CD4-positive, alpha-beta memory T cell (primary cell): ENCODE measurements around the gene TRAFD1. TPM values are rescaled to one million over a fixed set of nuclear protein-coding genes. Genes with fewer than 3 reads are reported as not detected.

ENCODE experiments used
- CTCF ChIA-PET: fragments of 350-600 bp; sonication (Branson Sonifier 250); formaldehyde crosslinking; loops from one replicate; lab custom pipeline; 2021; ENCODE audit warnings: inconsistent platforms; ENCODE audit not compliant: partially characterized antibody; lab: Charles Lee
- POLR2A ChIA-PET: fragments of 350-600 bp; sonication (Branson Sonifier 250); formaldehyde crosslinking; loops from one replicate; lab custom pipeline; 2021; ENCODE audit not compliant: partially characterized antibody; lab: Charles Lee
- DNase-seq, 5 donors: peaks; one replicate each; pipeline versions ENCODE4 v3.0.0 to v3.0.0-alpha.2; 2020 to 2022; ENCODE audit warnings: mixed read lengths in 1 of 5
- H3K27ac ChIP-seq: one replicate; pipeline ENCODE4 v1.7.0; 2013; ENCODE audit warnings: low read depth, low read length
- H3K27me3 ChIP-seq: 2 replicates; pipeline ENCODE4 v1.7.0; 2013; ENCODE audit warnings: mild to moderate bottlenecking, low read length, moderate library complexity; ENCODE audit not compliant: insufficient read depth
- H3K36me3 ChIP-seq: 2 replicates; pipeline ENCODE4 v1.7.0; 2013; ENCODE audit warnings: mild to moderate bottlenecking, low read length, moderate library complexity; ENCODE audit not compliant: insufficient read depth
- H3K4me1 ChIP-seq: 2 replicates; pipeline ENCODE4 v1.7.0; 2013; ENCODE audit warnings: mild to moderate bottlenecking, low read length, moderate library complexity; ENCODE audit not compliant: insufficient read depth
- H3K4me3 ChIP-seq, 2 donors: one replicate each; pipeline ENCODE4 v1.7.0; 2013; ENCODE audit warnings: low read length in 2 of 2, mild to moderate bottlenecking in 1 of 2
- H3K9me3 ChIP-seq, 2 donors: one replicate each; pipeline ENCODE4 v1.7.0; 2013; ENCODE audit warnings: low read length in 2 of 2, control low read depth in 1 of 2; ENCODE audit not compliant: control insufficient read depth in 1 of 2
- H3K27ac Mint-ChIP-seq, 7 donors: one replicate each; pipeline ENCODE4 v1.8.0; 2020 to 2021; ENCODE audit warnings: mixed read lengths in 7 of 7, mild to moderate bottlenecking in 6 of 7, inconsistent platforms in 3 of 7, moderate library complexity in 3 of 7
- H3K27me3 Mint-ChIP-seq, 2 donors: one replicate each; pipeline ENCODE4 v1.8.0; 2020 to 2021; ENCODE audit warnings: mixed read lengths in 2 of 2
- H3K36me3 Mint-ChIP-seq, 2 donors: one replicate each; pipeline ENCODE4 v1.8.0; 2020 to 2021; ENCODE audit warnings: mixed read lengths in 2 of 2, inconsistent platforms in 1 of 2, mild to moderate bottlenecking in 1 of 2
- H3K4me1 Mint-ChIP-seq, 4 donors: one replicate each; pipeline ENCODE4 v1.8.0; 2020 to 2021; ENCODE audit warnings: mixed read lengths in 4 of 4, mild to moderate bottlenecking in 1 of 4
- H3K4me3 Mint-ChIP-seq, 8 donors: one replicate each; pipeline ENCODE4 v1.8.0; 2020 to 2021; ENCODE audit warnings: mixed read lengths in 8 of 8, mild to moderate bottlenecking in 7 of 8, moderate library complexity in 6 of 8, inconsistent platforms in 3 of 8
- H3K9me3 Mint-ChIP-seq, 8 donors: one replicate each; pipeline ENCODE4 v1.8.0; 2020 to 2021; ENCODE audit warnings: mixed read lengths in 8 of 8, mild to moderate bottlenecking in 5 of 8, inconsistent platforms in 3 of 8, moderate library complexity in 1 of 8
- intact Hi-C: fragments of 100-400 bp; cut with micrococcal nuclease; formaldehyde crosslinking; loops from one replicate; pipeline ENCODE4 v1.15.1; 2023
- polyA plus RNA-seq, 2 donors: library from polyadenylated mRNA; unstranded; fragments of 300-500 nt; fragmentation: Illumina TruSeq; gene quantifications; one replicate each; pipeline ENCODE4 v1.2.3, GENCODE V29; 2021
- total RNA-seq, 2 experiments: library from RNA; stranded (reverse); gene quantifications; one replicate each; pipeline ENCODE4 v1.2.3, GENCODE V29; 2021

TRAFD1 gene
- total and polyA plus RNA-seq, 4 experiments from 2014 or later: 38.7 to 71.2 (median 51.5) TPM

DNA sequence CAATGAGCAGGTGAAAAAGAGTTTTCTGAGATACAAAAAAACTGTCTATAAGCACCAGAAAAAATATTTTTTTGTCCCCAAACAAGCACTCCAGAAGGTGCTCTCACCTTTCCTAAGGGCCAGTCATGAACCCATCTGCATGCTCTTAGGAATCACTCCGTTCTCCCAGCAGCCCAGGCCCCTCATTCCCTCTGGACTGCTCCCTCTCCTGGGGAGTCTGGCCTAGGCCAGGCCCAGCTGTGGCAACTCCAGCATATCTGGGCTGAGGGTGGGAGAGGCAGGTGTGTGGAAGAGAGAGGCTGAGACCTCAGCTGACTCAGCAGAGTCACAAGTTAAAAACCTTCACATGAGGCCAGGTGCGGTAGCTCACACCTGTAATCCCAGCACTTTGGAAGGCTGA, 54.6 kb downstream of the TRAFD1 start:
- no peaks in the 10 kb centered on the region for H3K9me3 ChIP-seq
- H3K36me3 Mint-ChIP-seq: peaks cover 34 to 53% of the 10 kb centered on the region in 2 donors
- intact Hi-C loops: no loop called here
- H3K4me1 Mint-ChIP-seq: no peaks in the 10 kb centered on the region
- H3K27me3 ChIP-seq: no peaks in the 10 kb centered on the region
- no peak overlapping the region for H3K4me3 ChIP-seq
- no peak overlapping the region for H3K4me3 Mint-ChIP-seq
- H3K36me3 ChIP-seq: peaks cover 47% of the 10 kb centered on the region
- DNase-seq: no peak
- peak overlapping the region in 3 of 7 donors; percentile 12 to 53 (median 52) for H3K27ac Mint-ChIP-seq
- ChIA-PET CTCF (no interaction called here), POLR2A (no interaction called here)
- H3K27me3 Mint-ChIP-seq: no peaks in the 10 kb centered on the region
- no peaks in the 10 kb centered on the region for H3K9me3 Mint-ChIP-seq
- no peak overlapping the region for H3K27ac ChIP-seq
- H3K4me1 ChIP-seq: no peaks in the 10 kb centered on the region

- Histone ChIP-seq H3K36me3 (peaks cover 43% of the 10 kb centered on the region), H3K9me3 (no peaks in the 10 kb centered on the region), H3K4me3 (no peak overlapping the region), H3K27me3 (no peaks in the 10 kb centered on the region), H3K27ac (no peak overlapping the region), H3K4me1 (no peaks in the 10 kb centered on the region)
- Mint-ChIP-seq H3K27me3 (no peaks in the 10 kb centered on the region), H3K36me3 (peaks cover 31 to 50% of the 10 kb centered on the region in 2 donors), H3K9me3 (no peaks in the 10 kb centered on the region), H3K4me3 (no peak overlapping the region), H3K27ac (peak overlapping the region in 4 of 7 donors; percentile 3 to 57 (median 9)), H3K4me1 (no peaks in the 10 kb centered on the region)
- intact Hi-C loops: no loop called here
- ChIA-PET POLR2A (interaction anchor here (1.1 kb wide), 1 partner anchor 17 kb away, joined by 3 read pairs; no protein-coding TSS in a partner anchor), CTCF (no interaction called here)
- DNase-seq: no peak
Measured at GRCh38 chr12:112180422-112180821, 55.1 kb downstream of the TRAFD1 start.

- H3K9me3 Mint-ChIP-seq: no peaks in the 10 kb centered on the region
Measured at GRCh38 chr12:112182499-112182898, 57.1 kb downstream of the TRAFD1 start.

GRCh38 chr12:112183141-112184021, 58.0 kb downstream of the TRAFD1 start:
- no peaks in the 10 kb centered on the region for H3K4me1 Mint-ChIP-seq
- no peaks in the 10 kb centered on the region for H3K4me1 ChIP-seq
- no peak for DNase-seq
- H3K9me3 ChIP-seq: no peaks in the 10 kb centered on the region
- peak overlapping the region in 4 of 7 donors; percentile 27 to 69 (median 46) for H3K27ac Mint-ChIP-seq
- peaks cover 24 to 34% of the 10 kb centered on the region in 2 donors for H3K36me3 Mint-ChIP-seq
- no peak overlapping the region for H3K27ac ChIP-seq
- H3K4me3 ChIP-seq: no peak overlapping the region
- H3K4me3 Mint-ChIP-seq: no peak overlapping the region
- no peaks in the 10 kb centered on the region for H3K27me3 ChIP-seq
- intact Hi-C loops: no loop called here
- no peaks in the 10 kb centered on the region for H3K9me3 Mint-ChIP-seq
- no peaks in the 10 kb centered on the region for H3K27me3 Mint-ChIP-seq
- peaks cover 28% of the 10 kb centered on the region for H3K36me3 ChIP-seq
- ChIA-PET CTCF (no interaction called here), POLR2A (no interaction called here)

More at GRCh38 chr12:112182499-112182898, 57.1 kb downstream of the TRAFD1 start:
- Mint-ChIP-seq H3K36me3 (peaks cover 24 to 40% of the 10 kb centered on the region in 2 donors), H3K4me1 (no peaks in the 10 kb centered on the region), H3K4me3 (no peak overlapping the region), H3K27me3 (no peaks in the 10 kb centered on the region), H3K27ac (peak overlapping the region in 2 of 7 donors; percentile 50 to 61)
- ChIA-PET CTCF (no interaction called here), POLR2A (no interaction called here)
- no peaks in the 10 kb centered on the region for H3K9me3 ChIP-seq
- no peaks in the 10 kb centered on the region for H3K27me3 ChIP-seq
- peaks cover 34% of the 10 kb centered on the region for H3K36me3 ChIP-seq
- no peak overlapping the region for H3K27ac ChIP-seq
- no peak for DNase-seq
- H3K4me3 ChIP-seq: no peak overlapping the region
- intact Hi-C loops: no loop called here
- H3K4me1 ChIP-seq: no peaks in the 10 kb centered on the region

- no peaks in the 10 kb centered on the region for H3K4me1 Mint-ChIP-seq
- intact Hi-C loops: no loop called here
- Histone ChIP-seq H3K4me1 (no peaks in the 10 kb centered on the region), H3K27ac (no peak overlapping the region), H3K36me3 (peaks cover 22% of the 10 kb centered on the region), H3K9me3 (no peaks in the 10 kb centered on the region), H3K27me3 (no peaks in the 10 kb centered on the region), H3K4me3 (no peak overlapping the region)
- H3K36me3 Mint-ChIP-seq: peaks cover 24 to 35% of the 10 kb centered on the region in 2 donors
- no peak overlapping the region for H3K27ac Mint-ChIP-seq
- no peak for DNase-seq
- no peaks in the 10 kb centered on the region for H3K9me3 Mint-ChIP-seq
- H3K27me3 Mint-ChIP-seq: no peaks in the 10 kb centered on the region
- ChIA-PET POLR2A (no interaction called here), CTCF (no interaction called here)
- H3K4me3 Mint-ChIP-seq: no peak overlapping the region
Measured at GRCh38 chr12:112184056-112184887, 58.9 kb downstream of the TRAFD1 start.

DNA sequence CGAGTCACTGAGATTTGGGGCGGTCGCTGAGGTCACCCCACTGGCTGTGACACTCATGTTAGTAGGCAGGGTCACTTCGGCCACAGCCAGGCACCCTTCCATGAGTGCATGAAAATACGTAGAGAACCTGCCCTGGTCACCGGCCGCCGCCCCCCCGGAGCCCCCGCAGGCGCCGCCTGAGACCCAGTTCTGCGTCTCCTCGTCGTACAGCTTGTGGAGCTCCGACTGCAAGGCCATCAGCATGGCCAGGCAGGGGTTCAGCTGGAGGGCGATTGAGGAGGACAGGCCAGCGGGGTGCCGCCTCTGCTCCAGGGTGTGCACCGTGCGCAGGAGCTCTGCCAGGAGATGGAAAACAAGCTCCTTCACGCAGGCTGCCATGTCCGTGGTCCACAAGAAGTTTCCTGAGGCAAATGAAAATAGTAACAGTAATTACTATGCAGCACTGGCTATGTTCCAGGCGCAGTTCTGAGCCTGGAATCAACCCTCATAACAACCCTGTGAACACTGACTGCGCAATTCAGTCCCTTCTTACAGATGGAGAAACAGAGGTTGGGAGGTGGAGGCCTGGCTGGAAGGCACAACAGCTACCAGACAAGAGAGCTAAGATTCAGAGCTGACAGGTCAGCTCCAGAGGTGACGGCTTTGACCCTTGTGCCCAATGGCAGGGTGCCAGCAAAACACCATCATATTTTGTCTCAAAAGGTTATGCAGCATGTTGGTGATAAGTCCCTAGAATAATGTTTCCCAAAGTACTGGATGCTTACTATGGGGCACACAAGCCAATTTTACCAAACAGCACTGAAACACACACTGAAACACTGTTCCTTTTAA, 59.9 kb downstream of the TRAFD1 start:
- H3K4me1 ChIP-seq: no peaks in the 10 kb centered on the region
- H3K9me3 Mint-ChIP-seq: no peaks in the 10 kb centered on the region
- H3K4me3 ChIP-seq: no peak overlapping the region
- H3K27me3 Mint-ChIP-seq: no peaks in the 10 kb centered on the region
- no peaks in the 10 kb centered on the region for H3K9me3 ChIP-seq
- intact Hi-C loops: no loop called here
- peaks cover 18% of the 10 kb centered on the region for H3K36me3 ChIP-seq
- H3K36me3 Mint-ChIP-seq: peaks cover 27 to 34% of the 10 kb centered on the region in 2 donors
- peak overlapping the region in 2 of 7 donors; percentile 13 to 48 for H3K27ac Mint-ChIP-seq
- H3K27me3 ChIP-seq: no peaks in the 10 kb centered on the region
- no peak overlapping the region for H3K27ac ChIP-seq
- no peak for DNase-seq
- CTCF ChIA-PET: interaction anchor here (0.8 to 2.4 kb wide), 3 partner anchors 13 to 202 kb away, joined by 3 to 11 read pairs (median 3); partner anchors contain the start of gene TRAFD1
- no peak overlapping the region for H3K4me3 Mint-ChIP-seq
- POLR2A ChIA-PET: no interaction called here
- H3K4me1 Mint-ChIP-seq: no peaks in the 10 kb centered on the region
